Activated effector memory CD4-positive, alpha-beta T cell treated with Interleukin-2 at 50 U/mL for 16 hours (primary cell): ENCODE results near the gene SPDYE1.
"Not testable (repeated sequence)": the region's sequence is repeated elsewhere in the genome, so short reads cannot be mapped to it uniquely, and the experiment has no call there.

Experiments
- DNase-seq: peaks from one replicate; pipeline ENCODE4 v3.0.0-alpha.2; 2020

Gene SPDYE1

GRCh38 chr7:43994681-43995080, 3.0 kb upstream of the SPDYE1 start:
- DNase-seq, result not testable (repeated sequence)

GRCh38 chr7:44012081-44012480, 14.4 kb downstream of the SPDYE1 start:
- DNase-seq, result not testable (repeated sequence)

GRCh38 chr7:44015090-44015489, 17.4 kb downstream of the SPDYE1 start:
- not testable (repeated sequence) for DNase-seq

GRCh38 chr7:44018857-44019807, 21.4 kb downstream of the SPDYE1 start:
- peak; percentile 99 for DNase-seq

- not testable (repeated sequence) for DNase-seq
Observed at GRCh38 chr7:44019825-44020224, 22.1 kb downstream of the SPDYE1 start.

GRCh38 chr7:44022069-44022468, 24.4 kb downstream of the SPDYE1 start:
- not testable (repeated sequence) for DNase-seq

- DNase-seq, result not testable (repeated sequence)
Observed at GRCh38 chr7:44022796-44023467, 25.2 kb downstream of the SPDYE1 start.

- not testable (repeated sequence) for DNase-seq
Observed at GRCh38 chr7:44029433-44029832, 31.7 kb downstream of the SPDYE1 start.

GRCh38 chr7:44030029-44030428, 32.3 kb downstream of the SPDYE1 start:
- not testable (repeated sequence) for DNase-seq

- not testable (repeated sequence) for DNase-seq
Observed at GRCh38 chr7:44031319-44031718, 33.6 kb downstream of the SPDYE1 start.

- not testable (repeated sequence) for DNase-seq
Observed at GRCh38 chr7:44032031-44032430, 34.3 kb downstream of the SPDYE1 start.

- DNase-seq, result not testable (repeated sequence)
Observed at GRCh38 chr7:44033971-44034844, 36.5 kb downstream of the SPDYE1 start.

GRCh38 chr7:44036364-44036763, 38.7 kb downstream of the SPDYE1 start:
- DNase-seq, result not testable (repeated sequence)

GRCh38 chr7:44037951-44038350, 40.3 kb downstream of the SPDYE1 start:
- not testable (repeated sequence) for DNase-seq

GRCh38 chr7:44038553-44038952, 40.9 kb downstream of the SPDYE1 start:
- not testable (repeated sequence) for DNase-seq

- DNase-seq, result peak; percentile 78
Observed at GRCh38 chr7:44038961-44039558, 41.4 kb downstream of the SPDYE1 start.

GRCh38 chr7:44039800-44040492, 42.2 kb downstream of the SPDYE1 start:
- DNase-seq, result not testable (repeated sequence)

- peak; percentile 65 for DNase-seq
Observed at GRCh38 chr7:44040493-44040891, 42.8 kb downstream of the SPDYE1 start.

GRCh38 chr7:44042221-44042620, 44.5 kb downstream of the SPDYE1 start:
- DNase-seq, result no peak

- no peak for DNase-seq
Observed at GRCh38 chr7:44043902-44044301, 46.2 kb downstream of the SPDYE1 start.
